GM19240 (cell line): ENCODE measurements around the gene NCAPG2.
A peak's percentile ranks its signal among the peaks of the same experiment; 100 is the strongest.

Experiments
- DNase-seq: peaks from one replicate; pipeline ENCODE4 v3.0.0; 2011; ENCODE audit warnings: low spot score; ENCODE audit not compliant: insufficient read length

Gene NCAPG2

DNA sequence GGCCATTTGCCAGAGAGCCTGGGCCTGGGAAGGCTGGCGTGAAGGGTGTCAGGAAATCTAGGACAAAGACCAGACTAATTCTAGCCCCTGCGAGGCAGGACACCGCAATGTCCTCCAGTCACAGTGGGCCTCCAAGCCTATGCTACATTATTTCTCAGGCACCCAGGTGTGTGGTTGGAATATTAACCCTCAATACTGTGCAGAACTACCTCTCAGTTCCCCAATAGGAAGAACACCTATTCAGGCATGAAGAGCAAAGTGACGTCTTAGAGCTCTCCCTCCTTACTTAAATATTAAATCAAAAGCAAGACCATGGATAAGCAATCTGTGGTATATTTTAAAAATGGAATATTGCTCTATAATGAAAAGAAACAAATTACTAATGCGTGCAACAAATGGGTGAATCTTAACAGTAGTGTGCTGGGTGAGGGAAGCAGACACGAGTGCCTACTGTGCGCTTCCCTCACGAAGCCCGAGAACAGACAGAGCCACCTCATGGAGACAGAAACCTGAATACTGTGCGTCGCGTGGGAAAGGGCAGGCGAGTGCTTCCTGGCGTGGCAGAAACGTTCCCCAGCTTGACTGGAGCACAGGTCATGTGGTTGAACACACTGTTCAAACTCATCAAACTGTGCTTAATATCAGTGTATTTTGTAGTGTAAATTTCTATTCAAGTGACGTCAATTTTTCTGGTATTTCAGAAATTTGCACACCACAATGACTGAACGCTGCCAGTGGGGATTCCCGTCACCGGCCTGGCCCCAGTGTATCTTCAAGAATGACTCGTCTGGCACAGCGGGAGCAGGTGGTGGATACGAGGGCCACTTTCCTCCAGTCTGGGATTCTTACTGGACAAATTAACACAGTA, 101.5 kb downstream of the NCAPG2 start:
- no peak for DNase-seq

DNA sequence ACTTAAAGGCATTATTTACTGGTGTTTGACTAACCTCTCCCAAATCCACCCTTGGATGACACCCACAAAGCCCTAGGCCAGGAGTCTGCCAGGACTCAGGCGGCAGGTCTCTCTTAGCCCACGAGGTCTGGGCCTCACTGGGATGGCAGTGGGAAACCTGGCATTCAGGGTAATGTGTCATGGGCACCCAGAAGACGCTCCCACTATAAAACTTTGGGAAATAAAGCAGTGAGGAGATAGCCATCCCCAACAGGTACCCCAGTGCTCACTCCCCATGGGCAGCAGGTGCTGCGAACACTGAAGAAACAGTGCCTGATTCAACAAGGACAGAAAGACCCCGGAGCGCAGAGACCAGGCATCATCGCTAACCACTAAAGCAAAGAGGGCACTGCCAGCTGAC, 102.6 kb downstream of the NCAPG2 start:
- DNase-seq: no peak

DNA sequence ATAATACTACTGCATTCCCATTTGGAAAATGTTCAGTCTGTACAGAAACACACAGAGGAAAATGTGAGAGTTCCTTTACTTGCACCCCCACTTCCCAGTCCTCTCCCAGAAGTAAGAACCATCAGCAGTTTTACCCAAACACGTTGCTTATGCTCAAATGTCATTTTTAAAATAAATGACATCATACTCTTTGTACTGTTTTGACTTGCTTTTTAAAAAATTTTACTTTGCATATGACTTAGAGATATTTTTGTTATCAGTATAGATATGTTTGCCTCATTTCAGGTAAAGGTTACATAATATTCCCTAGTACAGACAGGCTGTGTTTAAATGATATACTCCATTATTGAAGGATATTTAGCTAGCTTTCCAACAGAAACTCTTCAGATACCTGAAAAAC, 103.5 kb downstream of the NCAPG2 start:
- DNase-seq: no peak

DNA sequence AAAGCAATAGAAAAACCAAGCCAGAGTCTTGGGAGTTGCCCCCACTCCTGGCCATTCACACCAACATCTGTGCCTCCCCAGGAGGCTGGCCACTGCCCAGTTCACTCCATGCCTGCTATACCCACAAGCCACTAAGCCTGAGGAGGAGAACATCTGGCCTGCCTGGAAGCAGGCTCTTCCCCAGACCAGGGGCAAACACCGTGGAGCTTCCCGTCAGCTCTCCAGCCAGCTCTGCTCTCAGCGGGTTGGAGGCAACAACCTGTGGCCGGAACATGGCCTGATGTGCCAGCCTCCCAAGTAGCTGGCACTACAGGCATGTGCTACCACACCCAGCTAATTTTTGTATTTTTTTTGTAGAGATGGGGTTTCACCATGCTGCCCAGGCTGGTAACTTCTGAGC, 107.9 kb downstream of the NCAPG2 start:
- DNase-seq: no peak

DNA sequence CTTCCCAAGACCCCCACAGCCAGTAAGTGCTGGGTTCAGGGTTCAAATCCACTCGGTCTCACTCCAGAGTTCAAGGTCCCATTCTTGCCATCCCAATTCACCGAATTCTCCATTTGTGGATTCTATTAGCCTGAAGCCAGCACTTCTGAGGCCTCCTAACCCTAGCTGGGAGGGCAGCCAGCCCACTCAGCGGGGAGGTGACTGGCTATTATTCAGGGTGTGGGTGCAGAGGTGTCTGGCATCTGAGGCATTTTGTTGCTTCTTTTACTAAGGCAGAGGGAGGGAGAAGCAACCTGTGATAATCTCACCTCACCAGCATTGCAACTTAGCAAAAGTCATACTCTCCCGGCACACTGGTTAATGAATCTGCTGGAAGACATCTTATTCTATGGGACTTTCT, 108.3 kb downstream of the NCAPG2 start:
- no peak for DNase-seq

DNA sequence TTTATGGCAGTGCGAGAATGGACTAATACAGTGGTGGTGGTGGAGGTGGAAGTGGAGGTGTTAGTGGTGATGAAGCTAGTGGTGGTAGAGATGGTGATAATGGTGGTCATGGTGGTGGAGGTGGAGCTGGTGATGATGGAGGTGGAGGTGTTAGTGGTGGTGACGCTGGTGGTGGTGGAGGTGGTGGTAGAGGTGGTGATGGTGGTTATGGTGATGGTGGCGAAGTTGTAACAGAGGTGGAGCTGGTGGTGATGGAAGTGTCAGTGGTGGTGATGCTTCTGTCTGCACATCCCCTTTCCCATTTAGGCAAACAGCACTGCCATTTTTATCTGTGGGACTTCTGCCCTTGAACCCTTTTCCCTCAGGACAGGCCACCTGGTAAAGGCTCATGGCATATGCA, 109.5 kb downstream of the NCAPG2 start:
- no peak for DNase-seq

DNA sequence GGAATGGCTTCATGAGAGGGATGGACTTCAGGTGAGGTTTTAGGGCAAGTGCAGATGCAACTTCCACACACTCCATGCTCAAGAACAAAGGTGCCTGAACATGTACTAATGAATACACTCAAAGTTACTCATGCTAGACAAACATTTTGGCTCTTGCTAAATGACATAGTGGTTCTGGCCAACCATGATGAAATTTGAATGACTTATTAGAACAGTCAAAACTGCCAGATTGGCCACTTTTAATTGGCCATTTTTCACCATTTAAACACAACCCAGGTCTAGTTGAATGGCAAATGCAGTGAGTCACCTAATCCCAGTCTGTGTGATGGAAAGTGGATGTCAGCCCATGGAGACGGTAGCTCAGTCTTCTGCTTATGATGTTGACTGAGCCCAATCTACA, 112.1 kb downstream of the NCAPG2 start:
- DNase-seq: no peak

DNA sequence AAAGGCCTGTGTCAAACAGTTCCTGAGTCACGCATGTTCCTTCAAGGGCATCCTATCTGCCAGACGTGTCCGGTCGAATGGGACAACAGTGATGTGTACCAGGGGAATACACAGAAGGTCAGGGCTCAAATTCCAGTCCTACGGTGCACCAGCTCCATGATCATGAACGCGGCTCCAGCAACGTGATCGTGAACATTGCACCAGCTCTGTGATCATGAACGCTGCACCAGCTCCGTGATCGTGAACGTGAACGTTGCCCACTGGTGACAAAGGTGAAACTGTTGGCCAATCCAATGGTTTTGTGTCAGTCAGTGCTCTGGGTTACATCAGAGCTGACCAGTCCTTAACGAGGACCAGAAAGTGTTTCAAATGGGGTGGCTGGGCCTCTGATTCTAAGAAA, 112.7 kb downstream of the NCAPG2 start:
- no peak for DNase-seq

DNA sequence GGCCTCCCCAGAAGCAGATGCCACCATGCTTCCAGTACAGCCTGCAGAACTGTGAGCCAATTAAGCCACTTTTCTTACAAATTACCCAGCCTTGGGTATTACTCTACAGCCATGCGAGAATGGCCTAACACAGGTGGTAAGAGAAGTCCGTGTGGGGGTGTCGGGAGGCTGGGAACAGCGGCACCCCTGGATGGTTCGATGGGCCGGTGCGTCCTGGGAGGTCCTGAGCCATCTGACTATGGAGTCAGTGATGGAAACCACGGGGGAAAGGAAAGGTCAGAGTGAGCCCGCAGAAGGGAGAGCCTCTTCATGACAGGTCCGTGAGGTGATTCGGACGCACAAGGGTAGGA, 114.4 kb downstream of the NCAPG2 start:
- DNase-seq: no peak

DNA sequence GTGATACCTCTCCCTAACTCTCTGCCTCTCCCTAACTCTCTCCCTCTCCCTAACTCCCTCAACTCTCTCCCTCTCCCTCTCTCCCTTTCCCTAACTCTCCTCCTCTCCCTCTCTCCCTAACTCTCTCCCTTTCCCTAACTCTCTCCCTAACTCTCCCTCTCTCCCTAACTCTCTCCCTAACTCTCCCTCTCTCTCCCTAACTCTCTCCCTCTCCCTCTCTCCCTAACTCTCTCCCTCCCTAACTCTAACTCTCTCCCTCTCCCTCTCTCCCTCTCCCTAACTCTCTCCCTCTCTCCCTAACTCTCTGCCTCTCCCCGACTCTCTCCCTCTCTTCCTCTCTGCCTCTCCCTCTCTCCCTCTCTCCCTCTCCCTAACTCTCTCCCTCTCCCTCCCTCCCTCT, 115.0 kb downstream of the NCAPG2 start:
- DNase-seq: no peak

DNA sequence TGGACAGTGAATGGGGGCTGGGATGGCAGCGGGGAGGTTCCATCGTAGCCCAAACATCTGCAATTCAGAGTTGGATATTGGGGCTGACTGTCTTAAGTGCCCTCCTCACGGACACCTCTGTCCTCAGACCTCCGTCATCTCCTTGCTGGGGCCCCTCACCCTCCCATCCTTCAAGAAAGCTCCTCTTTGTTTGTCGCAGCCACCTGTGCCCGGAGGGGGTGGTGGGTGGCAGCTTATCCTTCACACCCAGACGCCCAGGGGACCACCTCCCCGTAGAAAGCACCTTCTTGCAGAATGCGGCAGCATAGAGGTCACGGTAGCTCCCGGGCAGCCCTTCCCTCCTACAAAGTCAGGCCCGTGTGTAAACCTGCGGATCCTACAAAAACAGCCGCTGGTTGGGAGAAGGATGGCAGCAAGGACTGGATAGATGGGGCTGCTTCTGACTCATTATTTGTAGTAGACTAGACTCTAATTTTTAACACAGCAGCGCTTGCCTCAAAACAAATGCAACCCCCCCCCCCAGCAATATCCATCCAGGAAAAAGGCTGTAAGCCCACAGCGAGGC, 115.6 kb downstream of the NCAPG2 start:
- no peak for DNase-seq

DNA sequence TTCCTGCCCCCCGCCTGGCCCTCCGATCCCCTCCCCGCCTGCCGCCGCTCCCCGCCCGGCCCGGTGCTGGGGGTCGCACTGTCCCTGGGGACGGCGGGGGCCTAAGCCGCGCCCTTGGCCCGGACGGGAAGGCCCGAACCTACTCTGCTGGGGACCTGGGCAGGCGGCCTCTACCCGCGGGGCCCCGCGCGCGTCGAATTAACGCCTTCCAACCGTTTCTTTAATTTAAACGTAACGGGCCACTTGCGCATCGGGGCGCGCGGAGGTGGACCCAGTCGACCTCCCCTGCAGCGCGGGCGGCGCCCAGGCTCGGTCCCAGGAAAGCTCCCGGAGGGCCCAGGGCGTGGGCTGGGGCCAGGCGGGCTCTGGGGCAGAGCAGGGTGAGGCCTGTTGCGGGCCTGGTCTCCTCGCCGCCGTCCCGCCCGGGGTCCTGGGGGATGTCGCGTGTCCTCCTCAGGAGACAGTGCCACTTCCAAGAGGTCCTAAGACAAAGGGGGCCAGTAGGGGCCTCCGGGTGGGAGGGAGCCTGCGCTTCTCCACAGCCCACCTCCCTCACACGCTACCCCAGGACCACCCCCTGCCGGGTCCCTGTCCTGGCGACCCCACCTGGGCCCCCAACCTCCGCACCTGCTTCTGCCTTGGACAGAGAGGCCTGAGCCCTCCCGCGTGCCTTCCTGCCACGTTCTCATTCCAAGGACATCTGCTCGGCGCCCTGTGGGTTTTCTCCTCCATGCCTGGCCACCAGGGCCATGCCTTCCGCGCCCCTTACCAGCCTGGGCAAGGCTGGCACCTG, 116.3 kb downstream of the NCAPG2 start:
- no peak for DNase-seq

DNA sequence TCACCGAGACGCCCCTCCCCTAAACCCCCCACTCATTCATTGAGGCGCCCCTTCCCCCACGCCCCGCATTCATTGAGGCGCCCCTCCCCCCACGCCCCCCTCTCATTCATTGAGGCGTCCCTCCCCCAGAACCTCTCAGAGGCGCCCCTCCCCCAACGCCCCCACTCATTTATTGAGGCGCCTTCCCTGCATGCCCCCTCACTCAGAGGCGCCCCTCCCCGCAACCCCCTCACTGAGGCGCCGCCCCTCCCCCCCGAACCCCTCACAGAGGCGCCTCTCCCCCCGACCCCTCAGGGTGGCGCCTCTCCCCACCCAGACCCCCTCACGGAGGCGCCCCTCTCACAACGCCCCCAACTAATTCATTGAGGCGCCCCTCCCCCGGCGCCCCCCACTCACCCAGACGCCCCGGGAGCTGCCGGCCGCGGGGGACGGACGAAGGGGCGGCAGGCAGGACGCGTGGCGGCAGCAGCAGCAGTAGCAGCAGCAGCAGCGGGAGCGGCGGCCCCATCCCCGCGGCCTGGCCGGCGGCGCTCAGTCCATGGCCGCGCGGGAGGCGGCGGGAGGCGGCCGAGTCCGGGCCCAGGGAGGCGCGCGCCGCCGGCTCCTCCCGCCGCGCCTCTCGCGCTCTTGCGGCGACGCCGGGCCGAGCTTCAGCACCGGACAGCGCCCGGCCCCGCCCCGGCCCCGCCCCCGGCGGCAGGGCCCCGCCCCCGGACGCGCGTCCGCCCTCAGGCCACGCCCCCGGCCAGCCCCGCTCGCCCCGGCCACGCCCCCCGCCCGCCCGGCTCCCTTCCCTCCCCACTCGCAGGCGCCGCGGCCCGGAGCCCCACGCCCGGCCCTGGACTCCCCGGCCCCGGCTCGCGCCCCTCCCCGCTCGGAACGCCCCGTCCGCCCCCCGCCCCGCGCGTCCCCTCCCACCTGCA, 117.2 kb downstream of the NCAPG2 start, which contains the start of gene PTPRN2:
Gene PTPRN2, minus strand, starts transcription at position 662 of the 923 bp plus-strand sequence.
- peak; percentile 40 for DNase-seq

DNA sequence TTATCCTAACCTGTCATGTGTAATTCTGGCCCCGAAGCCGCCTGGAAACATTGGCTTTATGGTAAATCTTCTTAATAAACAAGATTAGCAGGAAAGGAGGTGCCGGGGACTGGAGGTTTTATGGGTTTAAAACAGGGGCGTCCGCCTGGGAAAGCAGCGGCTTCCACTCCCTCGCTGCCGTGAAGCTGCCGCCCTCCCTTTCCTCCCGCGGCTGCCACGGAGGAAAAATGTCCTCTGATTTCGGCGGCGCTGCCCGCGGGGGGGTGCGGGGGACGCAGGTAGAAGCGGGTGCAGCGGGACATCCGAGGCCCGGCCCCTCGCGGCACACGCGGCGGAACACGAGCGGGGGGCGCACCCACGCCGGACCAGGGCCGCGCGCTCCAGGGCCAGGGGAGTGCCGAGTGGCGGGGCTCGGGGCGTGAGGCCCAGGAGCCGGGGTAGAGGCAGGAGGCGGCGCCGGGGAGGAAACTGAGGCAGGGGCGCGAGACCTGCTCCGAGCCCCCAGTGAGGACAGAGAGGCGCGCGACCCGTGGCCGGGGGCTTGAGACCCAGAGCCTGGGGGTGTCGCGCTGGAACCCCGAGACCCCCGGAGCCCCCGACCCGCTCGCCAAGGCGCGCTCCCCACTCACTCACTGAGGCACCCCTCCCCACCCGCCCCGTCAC, 118.0 kb downstream of the NCAPG2 start:
- no peak for DNase-seq

DNA sequence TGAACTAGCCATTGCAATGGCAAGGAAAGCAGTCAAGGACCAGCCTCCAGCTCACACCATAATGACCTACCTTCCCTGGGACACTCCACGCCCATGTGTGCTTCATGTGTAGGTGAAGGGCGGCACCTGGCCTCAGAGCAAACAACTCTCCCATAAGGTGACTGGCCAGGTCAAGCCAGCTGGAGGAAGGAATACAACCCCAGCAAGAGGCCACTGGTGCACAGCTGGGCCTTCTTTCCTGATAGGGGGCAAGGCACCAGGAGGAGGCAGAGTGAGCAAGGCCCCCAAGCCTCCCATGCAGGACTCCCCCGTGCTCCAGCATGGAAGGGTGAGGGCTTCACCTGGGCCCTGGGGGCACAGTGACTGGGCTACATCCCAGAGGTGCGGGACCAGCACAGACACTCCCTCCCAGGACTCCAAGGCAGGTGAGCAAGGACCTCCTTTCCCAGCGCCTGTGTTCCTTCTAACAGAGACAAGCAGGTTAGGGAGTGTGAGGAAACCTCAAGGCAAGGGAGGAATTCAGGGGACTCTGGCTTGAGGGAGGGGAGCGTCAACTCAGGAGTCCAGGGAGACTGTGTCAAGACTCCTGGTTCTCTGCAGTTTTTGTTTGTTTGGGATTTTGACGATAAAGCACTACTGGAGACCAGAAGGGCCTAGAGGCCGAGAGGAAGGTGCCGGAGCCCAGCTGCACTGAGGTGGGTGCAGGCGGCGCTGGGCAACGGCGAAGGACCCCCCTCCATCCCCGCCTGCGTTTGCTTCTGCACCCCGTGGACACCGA, 118.7 kb downstream of the NCAPG2 start:
- no peak for DNase-seq

DNA sequence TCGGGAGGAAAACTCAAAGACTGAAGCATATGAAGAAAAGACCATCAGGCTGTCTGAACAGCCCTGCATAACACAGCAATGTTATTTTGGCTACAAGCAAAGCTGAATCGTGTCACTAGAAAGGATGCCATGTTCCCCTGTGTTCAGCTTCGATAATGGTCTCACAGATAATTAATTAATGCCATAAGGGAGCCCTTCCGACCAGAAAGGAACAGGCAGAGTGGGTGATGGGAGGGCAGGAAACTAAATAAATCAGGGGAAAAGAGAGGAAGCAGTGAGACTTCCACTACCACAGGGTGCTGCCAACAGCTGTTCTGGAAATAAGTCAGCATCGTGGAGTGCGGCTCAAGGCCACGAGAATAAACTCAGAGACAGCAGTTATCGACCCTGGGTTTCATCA, 120.2 kb downstream of the NCAPG2 start:
- no peak for DNase-seq

DNA sequence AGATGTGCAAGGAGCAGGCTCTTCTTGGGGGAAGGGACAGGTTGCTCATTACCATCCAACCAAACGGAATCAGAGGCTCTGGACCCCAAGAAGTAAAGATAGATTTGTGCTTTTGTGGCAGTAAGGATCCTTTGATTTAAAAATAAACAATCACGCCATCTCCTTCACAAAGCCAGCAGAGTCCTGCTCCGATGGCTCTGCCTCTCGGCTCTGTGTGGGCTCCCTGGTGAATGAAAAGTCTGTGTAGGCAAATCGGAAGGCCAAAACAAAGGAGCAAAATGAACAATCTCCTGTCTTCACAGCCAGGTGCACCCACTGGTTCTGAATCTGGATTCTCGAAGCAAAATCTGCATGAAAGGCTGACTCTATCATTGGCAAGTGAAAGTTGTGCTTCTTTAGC, 120.8 kb downstream of the NCAPG2 start:
- DNase-seq: no peak

DNA sequence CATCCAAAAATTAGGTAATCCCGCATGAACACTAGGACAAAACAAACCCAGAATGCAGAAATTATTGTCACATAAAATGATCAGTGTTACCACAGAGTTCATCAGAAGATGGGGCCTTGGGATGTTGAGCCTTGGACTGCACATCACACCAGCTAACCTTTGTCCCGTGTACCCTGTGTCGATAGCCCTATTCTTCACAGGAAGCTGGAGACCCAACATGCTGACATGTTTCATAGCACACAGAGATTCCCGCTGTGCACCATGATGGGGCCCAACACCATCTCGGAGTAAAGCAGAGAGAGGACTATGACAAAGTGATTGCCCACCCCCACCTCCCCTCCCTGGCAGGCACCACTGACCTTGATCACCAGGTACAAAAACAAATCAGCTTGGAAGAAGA, 121.5 kb downstream of the NCAPG2 start:
- DNase-seq: no peak

DNA sequence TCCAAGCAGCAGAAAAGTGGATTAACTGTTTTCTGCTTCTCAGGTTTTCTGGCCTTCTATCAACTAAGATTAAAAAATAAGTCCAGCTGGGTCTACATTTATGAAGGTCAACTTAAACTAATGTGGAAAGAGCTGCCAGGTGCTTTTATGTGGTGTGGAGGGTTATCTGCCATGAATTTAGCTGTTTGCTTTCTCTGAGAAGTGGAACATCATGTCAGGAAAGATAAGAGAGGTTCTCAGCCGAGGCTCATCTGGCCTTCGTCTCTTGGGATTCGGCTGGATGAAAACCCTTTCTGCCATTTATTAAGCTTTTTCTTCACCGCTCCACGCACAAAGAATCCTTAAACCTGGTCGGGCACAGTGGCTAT, 122.5 kb downstream of the NCAPG2 start:
- DNase-seq: no peak

DNA sequence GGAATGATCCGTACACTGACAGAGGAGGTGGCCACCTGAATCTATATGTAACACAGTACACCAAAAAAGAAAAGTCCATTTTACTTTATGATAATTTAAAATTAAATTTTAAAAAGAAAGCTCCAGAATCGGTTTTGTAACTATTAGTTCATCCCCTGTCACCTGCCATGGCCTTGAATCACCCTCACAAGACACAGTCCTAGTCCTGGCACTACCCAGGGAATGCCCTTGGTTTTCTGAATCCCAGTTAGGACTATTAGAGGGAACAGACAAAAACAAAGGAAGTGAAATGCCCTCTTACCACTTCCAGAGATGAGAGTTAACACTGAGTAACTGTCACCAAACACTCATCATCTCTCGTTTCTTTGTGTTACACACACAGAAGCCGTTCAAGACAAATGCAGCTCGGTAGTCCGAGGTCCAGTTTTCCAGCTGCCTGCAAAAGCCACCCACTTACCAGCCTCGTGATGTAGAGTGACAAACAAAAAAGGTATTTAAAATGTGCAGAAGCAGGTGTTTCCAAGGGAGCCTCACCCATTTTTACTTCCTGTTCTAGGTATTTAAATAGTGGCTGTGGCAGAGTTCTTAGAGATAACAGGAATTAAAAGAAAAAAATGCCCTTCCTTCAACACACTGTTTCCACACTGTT, 123.0 kb downstream of the NCAPG2 start:
- DNase-seq: no peak
